KMS-11 (cell line): Measurements from ENCODE around the gene LARGE1.

Source experiments
- H2AFZ ChIP-seq: fragments of 200-600 bp; sonication (generic); 2 replicates; pipeline ENCODE4 v1.6.1; 2016; ENCODE audit warnings: antibody characterized with exemption, mixed run types, low read depth
- H3K27ac ChIP-seq: fragments of 200-600 bp; sonication (generic); 2 replicates; pipeline ENCODE4 v1.6.1; 2016; ENCODE audit warnings: mild to moderate bottlenecking, mixed run types
- H3K27me3 ChIP-seq: fragments of 200-600 bp; sonication (generic); 2 replicates; pipeline ENCODE4 v1.6.1; 2017; ENCODE audit warnings: mild to moderate bottlenecking, low read depth, mixed run types, moderate library complexity; ENCODE audit not compliant: insufficient read depth
- H3K36me3 ChIP-seq: fragments of 200-600 bp; sonication (generic); 2 replicates; pipeline ENCODE4 v1.6.1; 2017; ENCODE audit warnings: mild to moderate bottlenecking, mixed run types; ENCODE audit not compliant: insufficient read depth
- H3K4me1 ChIP-seq: fragments of 200-600 bp; sonication (generic); 2 replicates; pipeline ENCODE4 v1.6.1; 2016; ENCODE audit warnings: mild to moderate bottlenecking, low read depth, mixed run types; ENCODE audit not compliant: poor library complexity, severe bottlenecking
- H3K4me2 ChIP-seq: fragments of 200-600 bp; sonication (generic); 2 replicates; pipeline ENCODE4 v1.7.0; 2016; ENCODE audit warnings: mild to moderate bottlenecking, mixed run types
- H3K4me3 ChIP-seq: fragments of 200-600 bp; sonication (generic); IDR thresholded peaks from 2 replicates; pipeline ENCODE4 v1.6.1; 2017; ENCODE audit warnings: low read depth, low read length, mixed read lengths; ENCODE audit not compliant: insufficient read depth
- H3K79me2 ChIP-seq: fragments of 200-600 bp; sonication (generic); 2 replicates; pipeline ENCODE4 v1.6.1; 2016; ENCODE audit warnings: low read depth, mixed run types; ENCODE audit not compliant: insufficient read depth
- H3K9ac ChIP-seq: fragments of 200-600 bp; sonication (generic); 2 replicates; pipeline ENCODE4 v1.6.1; 2016; ENCODE audit warnings: mild to moderate bottlenecking, mixed run types
- H4K20me1 ChIP-seq: fragments of 200-600 bp; sonication (generic); 2 replicates; pipeline ENCODE4 v1.6.1; 2016; ENCODE audit warnings: mild to moderate bottlenecking, mixed run types; ENCODE audit not compliant: insufficient read depth
- CTCF ChIP-seq: fragments of 200-600 bp; sonication (generic); conservative IDR thresholded peaks from 2 replicates; pipeline ENCODE4 v1.6.1; 2017; ENCODE audit warnings: low read depth, mild to moderate bottlenecking, antibody characterized with exemption, low read length, moderate library complexity, mixed read lengths

The LARGE1 gene

GRCh38 chr22:33409079-33409478 lies 511.2 kb downstream of the LARGE1 start:
- Histone ChIP-seq H3K4me1 (no peaks in the 10 kb centered on the region), H3K79me2 (no peaks in the 10 kb centered on the region), H4K20me1 (no peaks in the 10 kb centered on the region), H3K27ac (no peak overlapping the region), H2AFZ (no peak overlapping the region), H3K36me3 (no peaks in the 10 kb centered on the region), H3K27me3 (no peaks in the 10 kb centered on the region), H3K4me3 (no peak overlapping the region), H3K9ac (no peak overlapping the region), H3K4me2 (no peak overlapping the region)
- no peak for TF ChIP-seq CTCF

GRCh38 chr22:33405194-33405593 lies 515.1 kb downstream of the LARGE1 start:
- no peaks in the 10 kb centered on the region for H3K36me3 ChIP-seq
- no peak for TF ChIP-seq CTCF
- no peak overlapping the region for H3K4me2 ChIP-seq
- H3K4me1 ChIP-seq: no peaks in the 10 kb centered on the region
- no peaks in the 10 kb centered on the region for H3K79me2 ChIP-seq
- H2AFZ ChIP-seq: no peak overlapping the region
- H4K20me1 ChIP-seq: no peaks in the 10 kb centered on the region
- H3K27ac ChIP-seq: no peak overlapping the region
- H3K4me3 ChIP-seq: no peak overlapping the region
- H3K9ac ChIP-seq: no peak overlapping the region
- no peaks in the 10 kb centered on the region for H3K27me3 ChIP-seq

- Histone ChIP-seq H3K4me3 (no peak overlapping the region), H4K20me1 (no peaks in the 10 kb centered on the region), H3K4me1 (no peaks in the 10 kb centered on the region), H3K4me2 (no peak overlapping the region), H3K36me3 (no peaks in the 10 kb centered on the region), H3K79me2 (no peaks in the 10 kb centered on the region), H2AFZ (no peak overlapping the region), H3K27me3 (no peaks in the 10 kb centered on the region), H3K9ac (no peak overlapping the region), H3K27ac (no peak overlapping the region)
- TF ChIP-seq CTCF: no peak
Measured at GRCh38 chr22:33404723-33405122, 515.6 kb downstream of the LARGE1 start.

GRCh38 chr22:33402325-33402724 lies 518.0 kb downstream of the LARGE1 start:
- no peak overlapping the region for H3K4me2 ChIP-seq
- no peak overlapping the region for H2AFZ ChIP-seq
- H3K9ac ChIP-seq: no peak overlapping the region
- H3K4me1 ChIP-seq: no peaks in the 10 kb centered on the region
- H3K79me2 ChIP-seq: no peaks in the 10 kb centered on the region
- H3K27me3 ChIP-seq: no peaks in the 10 kb centered on the region
- no peak for TF ChIP-seq CTCF
- H3K27ac ChIP-seq: no peak overlapping the region
- no peaks in the 10 kb centered on the region for H4K20me1 ChIP-seq
- H3K4me3 ChIP-seq: no peak overlapping the region
- H3K36me3 ChIP-seq: no peaks in the 10 kb centered on the region

GRCh38 chr22:33401291-33401690 lies 519.0 kb downstream of the LARGE1 start:
- Histone ChIP-seq H3K27me3 (no peaks in the 10 kb centered on the region), H2AFZ (no peak overlapping the region), H4K20me1 (no peaks in the 10 kb centered on the region), H3K36me3 (no peaks in the 10 kb centered on the region), H3K4me2 (no peak overlapping the region), H3K79me2 (no peaks in the 10 kb centered on the region), H3K9ac (no peak overlapping the region), H3K27ac (no peak overlapping the region), H3K4me1 (no peaks in the 10 kb centered on the region), H3K4me3 (no peak overlapping the region)
- TF ChIP-seq CTCF: no peak
